SK-N-SH treated with all-trans-retinoic acid at 6 μM for 48 hours (cell line): ENCODE results near the gene EPHB3.

Experiments used
- ATAC-seq: fragments of 200-7000 bp; cut with Tn5 transposase; 3 replicates; pipeline ENCODE4 v1.9.1; 2020; ENCODE audit warnings: mild to moderate bottlenecking, moderate library complexity
- ARNTL ChIP-seq: fragments of 450-650 bp; formaldehyde crosslinking; IDR thresholded peaks from 2 replicates; pipeline ENCODE4 v1.5.0; 2020; ENCODE audit warnings: low read depth, mild to moderate bottlenecking, moderate library complexity, borderline replicate concordance
- BACH2 ChIP-seq: fragments of 250-450 bp; sonication (Bioruptor Pico); IDR thresholded peaks from 2 replicates; pipeline ENCODE4 v1.9.0; 2021; ENCODE audit warnings: mild to moderate bottlenecking, borderline replicate concordance
- CSDC2 ChIP-seq: fragments of 250-450 bp; sonication (Bioruptor Pico); IDR thresholded peaks from 2 replicates; pipeline ENCODE4 v1.5.0; 2020; ENCODE audit warnings: mild to moderate bottlenecking, moderate library complexity
- ESRRG ChIP-seq: fragments of 250-450 bp; sonication (Bioruptor Pico); IDR thresholded peaks from 2 replicates; pipeline ENCODE4 v1.6.1; 2021; ENCODE audit warnings: mild to moderate bottlenecking
- GLIS3 ChIP-seq: fragments of 250-450 bp; sonication (Bioruptor Pico); IDR thresholded peaks from 2 replicates; pipeline ENCODE4 v1.5.0; 2020; ENCODE audit warnings: mild to moderate bottlenecking, moderate library complexity
- ISL1 ChIP-seq: fragments of 250-450 bp; sonication (Bioruptor Pico); IDR thresholded peaks from 2 replicates; pipeline ENCODE4 v2.1.2; 2022; ENCODE audit warnings: mild to moderate bottlenecking, moderate library complexity
- OSR1 ChIP-seq: fragments of 250-450 bp; sonication (Bioruptor Pico); IDR thresholded peaks from 2 replicates; pipeline ENCODE4 v1.8.0; 2022; ENCODE audit warnings: moderate library complexity, mild to moderate bottlenecking, inconsistent platforms
- RARB ChIP-seq: fragments of 250-450 bp; sonication (Bioruptor Pico); IDR thresholded peaks from 2 replicates; pipeline ENCODE4 v1.8.0; 2021; ENCODE audit warnings: mild to moderate bottlenecking, moderate library complexity
- SNAI2 ChIP-seq: fragments of 250-450 bp; sonication (Bioruptor Pico); IDR thresholded peaks from 2 replicates; pipeline ENCODE4 v1.5.0; 2020; ENCODE audit warnings: mild to moderate bottlenecking, moderate library complexity
- TCF4 ChIP-seq: fragments of 250-450 bp; sonication (Bioruptor Pico); IDR thresholded peaks from 2 replicates; pipeline ENCODE4 v1.8.0; 2021; ENCODE audit warnings: mild to moderate bottlenecking, moderate library complexity, borderline replicate concordance
- ZC3H10 ChIP-seq: fragments of 250-450 bp; sonication (Bioruptor Pico); IDR thresholded peaks from 2 replicates; pipeline ENCODE4 v1.5.1; 2021; ENCODE audit warnings: mild to moderate bottlenecking, moderate library complexity
- ZFP3 ChIP-seq: fragments of 250-450 bp; sonication (Bioruptor Pico); IDR thresholded peaks from 2 replicates; pipeline ENCODE4 v1.5.0; 2020; ENCODE audit warnings: mild to moderate bottlenecking, moderate library complexity
- ZFP30 ChIP-seq: fragments of 450-650 bp; formaldehyde crosslinking; IDR thresholded peaks from 2 replicates; pipeline ENCODE4 v1.5.0; 2022; ENCODE audit warnings: mild to moderate bottlenecking, moderate library complexity
- ZNF565 ChIP-seq: fragments of 450-650 bp; formaldehyde crosslinking; conservative IDR thresholded peaks from 2 replicates; pipeline ENCODE4 v1.5.0; 2020; ENCODE audit warnings: low read depth, mild to moderate bottlenecking, moderate library complexity
- ZNF70 ChIP-seq: fragments of 450-650 bp; formaldehyde crosslinking; IDR thresholded peaks from 2 replicates; pipeline ENCODE4 v1.5.0; 2020; ENCODE audit warnings: mild to moderate bottlenecking, moderate library complexity
- ZNF8 ChIP-seq: fragments of 450-650 bp; formaldehyde crosslinking; IDR thresholded peaks from 2 replicates; pipeline ENCODE4 v1.5.0; 2020; ENCODE audit warnings: mild to moderate bottlenecking, moderate library complexity
- TF ChIP-seq, protein P1 (sequence below): fragments of 250-450 bp; sonication (Bioruptor Pico); IDR thresholded peaks from 2 replicates; pipeline ENCODE4 v1.5.1; 2020; ENCODE audit warnings: low read depth, mild to moderate bottlenecking, moderate library complexity
- TF ChIP-seq, protein P2 (sequence below): fragments of 250-450 bp; sonication (Bioruptor Pico); IDR thresholded peaks from 2 replicates; pipeline ENCODE4 v1.8.0; 2020; ENCODE audit warnings: mild to moderate bottlenecking, moderate library complexity, borderline replicate concordance
- TF ChIP-seq, protein P3 (sequence below): fragments of 250-450 bp; sonication (Bioruptor Pico); IDR thresholded peaks from 2 replicates; pipeline ENCODE4 v1.8.0; 2021; ENCODE audit warnings: low read depth, mild to moderate bottlenecking, moderate library complexity, borderline replicate concordance
- TF ChIP-seq, protein P4 (sequence below): fragments of 250-450 bp; sonication (Bioruptor Pico); IDR thresholded peaks from 2 replicates; pipeline ENCODE4 v1.5.1; 2021; ENCODE audit warnings: mild to moderate bottlenecking, moderate library complexity
- TF ChIP-seq, protein P5 (sequence below): fragments of 250-450 bp; sonication (Bioruptor Pico); IDR thresholded peaks from 2 replicates; pipeline ENCODE4 v1.5.0; 2020; ENCODE audit warnings: mild to moderate bottlenecking, moderate library complexity

The EPHB3 gene

DNA sequence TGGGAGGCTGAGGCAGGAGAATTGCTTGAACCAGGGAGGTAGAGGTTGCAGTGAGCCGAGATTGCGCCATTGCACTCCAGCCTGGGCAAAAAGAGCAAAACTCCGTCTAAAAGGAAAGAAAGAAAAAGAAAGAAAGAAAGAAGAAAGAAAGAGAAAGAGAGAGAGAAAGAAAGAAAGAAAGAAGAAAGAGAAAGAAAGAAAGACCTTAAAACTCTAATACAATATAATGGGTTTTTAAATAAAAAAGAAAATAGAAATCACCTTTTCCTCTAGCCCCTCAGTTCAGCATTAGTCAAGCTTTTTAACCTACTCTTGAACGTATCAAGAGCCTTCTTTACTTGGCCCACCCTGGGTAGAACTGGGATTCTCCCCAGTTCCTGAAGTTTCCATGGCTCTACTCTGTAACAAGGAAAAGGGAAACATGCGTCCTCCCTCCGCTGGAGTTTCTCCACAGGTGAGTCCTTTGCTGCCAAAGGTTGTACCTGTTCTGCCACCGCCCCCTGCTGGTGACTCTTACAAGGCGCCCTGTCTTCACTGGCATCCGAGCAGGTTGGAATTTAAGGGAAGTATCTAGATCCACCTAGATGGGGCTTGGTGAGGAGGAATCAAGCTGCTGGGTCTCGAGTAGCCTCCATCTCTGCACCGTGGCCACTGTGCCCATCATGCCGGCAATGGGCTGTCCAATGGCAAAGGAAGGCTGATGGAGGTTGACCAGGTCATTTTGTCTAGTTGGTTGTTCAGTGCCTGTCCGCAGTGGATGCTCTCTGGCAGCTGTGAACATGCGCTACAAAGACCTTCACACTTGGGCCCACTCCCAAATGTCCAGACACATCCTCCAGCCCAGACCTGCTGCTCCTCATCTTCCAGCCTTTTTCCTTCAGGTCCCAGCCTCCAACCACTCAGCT, 20.6 kb upstream of the EPHB3 start:
- TF ChIP-seq, protein P1, sequence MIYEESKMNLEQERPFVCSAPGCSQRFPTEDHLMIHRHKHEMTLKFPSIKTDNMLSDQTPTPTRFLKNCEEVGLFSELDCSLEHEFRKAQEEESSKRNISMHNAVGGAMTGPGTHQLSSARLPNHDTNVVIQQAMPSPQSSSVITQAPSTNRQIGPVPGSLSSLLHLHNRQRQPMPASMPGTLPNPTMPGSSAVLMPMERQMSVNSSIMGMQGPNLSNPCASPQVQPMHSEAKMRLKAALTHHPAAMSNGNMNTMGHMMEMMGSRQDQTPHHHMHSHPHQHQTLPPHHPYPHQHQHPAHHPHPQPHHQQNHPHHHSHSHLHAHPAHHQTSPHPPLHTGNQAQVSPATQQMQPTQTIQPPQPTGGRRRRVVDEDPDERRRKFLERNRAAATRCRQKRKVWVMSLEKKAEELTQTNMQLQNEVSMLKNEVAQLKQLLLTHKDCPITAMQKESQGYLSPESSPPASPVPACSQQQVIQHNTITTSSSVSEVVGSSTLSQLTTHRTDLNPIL (CRISPR knock-in tag), result no peak
- TF ChIP-seq ZFP30 (CRISPR knock-in tag) (no peak), ARNTL (CRISPR knock-in tag) (no peak), CSDC2 (CRISPR knock-in tag) (no peak), ZFP3 (no peak), SNAI2 (CRISPR knock-in tag) (no peak), OSR1 (no peak), ZNF565 (no peak), ESRRG (CRISPR knock-in tag) (no peak), ISL1 (no peak), BACH2 (no peak), TCF4 (CRISPR knock-in tag) (no peak)
- TF ChIP-seq, protein P2, sequence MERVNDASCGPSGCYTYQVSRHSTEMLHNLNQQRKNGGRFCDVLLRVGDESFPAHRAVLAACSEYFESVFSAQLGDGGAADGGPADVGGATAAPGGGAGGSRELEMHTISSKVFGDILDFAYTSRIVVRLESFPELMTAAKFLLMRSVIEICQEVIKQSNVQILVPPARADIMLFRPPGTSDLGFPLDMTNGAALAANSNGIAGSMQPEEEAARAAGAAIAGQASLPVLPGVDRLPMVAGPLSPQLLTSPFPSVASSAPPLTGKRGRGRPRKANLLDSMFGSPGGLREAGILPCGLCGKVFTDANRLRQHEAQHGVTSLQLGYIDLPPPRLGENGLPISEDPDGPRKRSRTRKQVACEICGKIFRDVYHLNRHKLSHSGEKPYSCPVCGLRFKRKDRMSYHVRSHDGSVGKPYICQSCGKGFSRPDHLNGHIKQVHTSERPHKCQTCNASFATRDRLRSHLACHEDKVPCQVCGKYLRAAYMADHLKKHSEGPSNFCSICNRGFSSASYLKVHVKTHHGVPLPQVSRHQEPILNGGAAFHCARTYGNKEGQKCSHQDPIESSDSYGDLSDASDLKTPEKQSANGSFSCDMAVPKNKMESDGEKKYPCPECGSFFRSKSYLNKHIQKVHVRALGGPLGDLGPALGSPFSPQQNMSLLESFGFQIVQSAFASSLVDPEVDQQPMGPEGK, result no peak
- TF ChIP-seq, protein P3, sequence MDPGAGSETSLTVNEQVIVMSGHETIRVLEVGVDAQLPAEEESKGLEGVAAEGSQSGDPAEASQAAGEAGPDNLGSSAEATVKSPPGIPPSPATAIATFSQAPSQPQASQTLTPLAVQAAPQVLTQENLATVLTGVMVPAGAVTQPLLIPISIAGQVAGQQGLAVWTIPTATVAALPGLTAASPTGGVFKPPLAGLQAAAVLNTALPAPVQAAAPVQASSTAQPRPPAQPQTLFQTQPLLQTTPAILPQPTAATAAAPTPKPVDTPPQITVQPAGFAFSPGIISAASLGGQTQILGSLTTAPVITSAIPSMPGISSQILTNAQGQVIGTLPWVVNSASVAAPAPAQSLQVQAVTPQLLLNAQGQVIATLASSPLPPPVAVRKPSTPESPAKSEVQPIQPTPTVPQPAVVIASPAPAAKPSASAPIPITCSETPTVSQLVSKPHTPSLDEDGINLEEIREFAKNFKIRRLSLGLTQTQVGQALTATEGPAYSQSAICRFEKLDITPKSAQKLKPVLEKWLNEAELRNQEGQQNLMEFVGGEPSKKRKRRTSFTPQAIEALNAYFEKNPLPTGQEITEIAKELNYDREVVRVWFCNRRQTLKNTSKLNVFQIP (CRISPR knock-in tag), result no peak
- no peak for ATAC-seq

DNA sequence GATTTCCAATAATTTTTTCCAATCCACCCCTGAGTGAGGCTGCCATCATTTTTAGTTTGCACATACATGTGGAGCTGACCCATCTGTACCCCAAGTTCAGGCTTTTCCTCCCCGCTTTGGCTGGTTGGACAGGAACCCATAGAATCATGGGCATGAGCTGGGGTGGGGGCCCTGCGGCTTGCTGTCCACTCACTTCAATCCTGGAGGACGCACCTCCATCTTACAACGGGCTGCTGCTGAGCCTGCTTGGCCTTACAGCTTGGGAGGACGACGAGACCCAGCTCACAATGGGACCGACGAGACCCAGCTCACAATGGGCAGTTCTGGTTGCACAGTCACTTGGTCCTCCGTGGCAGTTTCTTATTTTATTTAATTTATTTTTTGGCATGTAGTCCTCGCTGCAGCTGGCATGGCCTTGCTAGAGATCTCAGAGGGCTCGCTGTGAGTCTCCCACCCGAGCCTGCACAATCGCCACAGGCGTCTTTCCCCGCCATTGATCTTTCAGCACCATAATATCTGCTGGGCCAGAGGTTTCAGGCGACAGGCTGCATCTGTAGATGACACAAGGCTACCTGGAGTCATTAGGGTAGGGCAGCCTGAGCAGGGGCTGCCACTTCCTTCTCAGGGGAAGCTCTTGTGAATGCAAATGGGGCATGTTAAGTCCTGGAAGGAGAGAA, 19.6 kb upstream of the EPHB3 start:
- TF ChIP-seq ARNTL (CRISPR knock-in tag), result no peak
- TF ChIP-seq ZNF70 (CRISPR knock-in tag), result no peak
- TF ChIP-seq ZFP30 (CRISPR knock-in tag), result no peak
- no peak for TF ChIP-seq ZNF565
- no peak for TF ChIP-seq ZFP3
- TF ChIP-seq, protein P2, result no peak
- TF ChIP-seq ZNF8 (CRISPR knock-in tag), result no peak
- no peak for TF ChIP-seq OSR1
- no peak for TF ChIP-seq GLIS3 (CRISPR knock-in tag)
- TF ChIP-seq, protein P4, sequence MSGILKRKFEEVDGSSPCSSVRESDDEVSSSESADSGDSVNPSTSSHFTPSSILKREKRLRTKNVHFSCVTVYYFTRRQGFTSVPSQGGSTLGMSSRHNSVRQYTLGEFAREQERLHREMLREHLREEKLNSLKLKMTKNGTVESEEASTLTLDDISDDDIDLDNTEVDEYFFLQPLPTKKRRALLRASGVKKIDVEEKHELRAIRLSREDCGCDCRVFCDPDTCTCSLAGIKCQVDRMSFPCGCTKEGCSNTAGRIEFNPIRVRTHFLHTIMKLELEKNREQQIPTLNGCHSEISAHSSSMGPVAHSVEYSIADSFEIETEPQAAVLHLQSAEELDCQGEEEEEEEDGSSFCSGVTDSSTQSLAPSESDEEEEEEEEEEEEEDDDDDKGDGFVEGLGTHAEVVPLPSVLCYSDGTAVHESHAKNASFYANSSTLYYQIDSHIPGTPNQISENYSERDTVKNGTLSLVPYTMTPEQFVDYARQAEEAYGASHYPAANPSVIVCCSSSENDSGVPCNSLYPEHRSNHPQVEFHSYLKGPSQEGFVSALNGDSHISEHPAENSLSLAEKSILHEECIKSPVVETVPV (CRISPR knock-in tag), result no peak
- no peak for ATAC-seq

DNA sequence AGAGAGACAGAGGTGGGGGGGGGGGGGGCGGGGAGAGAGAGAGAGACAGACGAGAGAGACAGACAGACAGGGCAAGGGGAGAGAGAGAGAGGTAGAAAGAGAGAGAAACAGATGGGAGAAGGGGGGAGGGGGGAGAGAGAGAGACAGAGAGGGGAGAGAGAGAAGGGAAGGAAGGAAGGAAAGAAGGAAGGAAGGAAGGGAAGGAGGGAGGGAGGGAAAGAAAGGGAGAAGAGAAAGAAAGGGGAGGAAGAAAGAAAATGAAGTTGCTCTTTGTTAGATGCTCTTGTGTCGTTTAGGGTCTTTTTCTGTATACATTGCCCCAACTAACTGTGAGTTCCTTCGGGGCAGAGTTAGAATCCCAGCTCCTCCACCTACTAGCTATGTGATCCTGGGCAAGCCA, 19.0 kb upstream of the EPHB3 start:
- no peak for ATAC-seq
- TF ChIP-seq ZFP30 (CRISPR knock-in tag), result no peak
- no peak for TF ChIP-seq ZC3H10
- TF ChIP-seq BACH2, result no peak
- no peak for TF ChIP-seq ZNF70 (CRISPR knock-in tag)
- TF ChIP-seq, protein P4 (CRISPR knock-in tag), result no peak
- TF ChIP-seq, protein P2, result no peak
- no peak for TF ChIP-seq ZFP3
- TF ChIP-seq RARB, result no peak
- no peak for TF ChIP-seq TCF4 (CRISPR knock-in tag)
- TF ChIP-seq, protein P5, sequence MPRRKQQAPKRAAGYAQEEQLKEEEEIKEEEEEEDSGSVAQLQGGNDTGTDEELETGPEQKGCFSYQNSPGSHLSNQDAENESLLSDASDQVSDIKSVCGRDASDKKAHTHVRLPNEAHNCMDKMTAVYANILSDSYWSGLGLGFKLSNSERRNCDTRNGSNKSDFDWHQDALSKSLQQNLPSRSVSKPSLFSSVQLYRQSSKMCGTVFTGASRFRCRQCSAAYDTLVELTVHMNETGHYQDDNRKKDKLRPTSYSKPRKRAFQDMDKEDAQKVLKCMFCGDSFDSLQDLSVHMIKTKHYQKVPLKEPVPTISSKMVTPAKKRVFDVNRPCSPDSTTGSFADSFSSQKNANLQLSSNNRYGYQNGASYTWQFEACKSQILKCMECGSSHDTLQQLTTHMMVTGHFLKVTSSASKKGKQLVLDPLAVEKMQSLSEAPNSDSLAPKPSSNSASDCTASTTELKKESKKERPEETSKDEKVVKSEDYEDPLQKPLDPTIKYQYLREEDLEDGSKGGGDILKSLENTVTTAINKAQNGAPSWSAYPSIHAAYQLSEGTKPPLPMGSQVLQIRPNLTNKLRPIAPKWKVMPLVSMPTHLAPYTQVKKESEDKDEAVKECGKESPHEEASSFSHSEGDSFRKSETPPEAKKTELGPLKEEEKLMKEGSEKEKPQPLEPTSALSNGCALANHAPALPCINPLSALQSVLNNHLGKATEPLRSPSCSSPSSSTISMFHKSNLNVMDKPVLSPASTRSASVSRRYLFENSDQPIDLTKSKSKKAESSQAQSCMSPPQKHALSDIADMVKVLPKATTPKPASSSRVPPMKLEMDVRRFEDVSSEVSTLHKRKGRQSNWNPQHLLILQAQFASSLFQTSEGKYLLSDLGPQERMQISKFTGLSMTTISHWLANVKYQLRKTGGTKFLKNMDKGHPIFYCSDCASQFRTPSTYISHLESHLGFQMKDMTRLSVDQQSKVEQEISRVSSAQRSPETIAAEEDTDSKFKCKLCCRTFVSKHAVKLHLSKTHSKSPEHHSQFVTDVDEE (CRISPR knock-in tag), result no peak
- no peak for TF ChIP-seq CSDC2 (CRISPR knock-in tag)
- TF ChIP-seq ESRRG (CRISPR knock-in tag), result no peak
